Peyer's patch (tissue), 4 donors: Measurements from ENCODE around the gene MRGPRD. TPM values are rescaled to one million over a fixed set of nuclear protein-coding genes. Genes with fewer than 3 reads are reported as not detected.
"Not testable (repeated sequence)": the region's sequence is repeated elsewhere in the genome, so short reads cannot be mapped to it uniquely, and the experiment has no call there.

Experiments
- DNase-seq, 3 donors: peaks; one replicate each; pipeline ENCODE4 v3.0.0-alpha.2; 2017 to 2019
- H3K27ac ChIP-seq, 4 donors: fragments of 200-600 bp; sonication (generic); one replicate each; pipeline ENCODE4 v1.5.1; 2016 to 2019
- H3K27me3 ChIP-seq, 2 donors: fragments of 200-600 bp; sonication (generic); one replicate each; pipeline ENCODE4 v1.5.1; 2019
- H3K36me3 ChIP-seq, 3 donors: fragments of 200-600 bp; sonication (generic); one replicate each; pipeline ENCODE4 v1.5.1; 2016 to 2019
- H3K4me1 ChIP-seq, 4 donors: fragments of 200-600 bp; sonication (generic); one replicate each; pipeline ENCODE4 v1.5.1; 2016 to 2019
- H3K4me3 ChIP-seq, 4 donors: fragments of 200-600 bp; sonication (generic); 1 replicate in 3 of 4; 2 replicates in 1 of 4; pipeline ENCODE4 v1.5.1; 2016 to 2019; ENCODE audit warnings: mild to moderate bottlenecking in 1 of 4
- H3K9me3 ChIP-seq, 4 donors: fragments of 200-600 bp; sonication (generic); one replicate each; pipeline ENCODE4 v1.5.1; 2016 to 2019; ENCODE audit warnings: mild to moderate bottlenecking in 1 of 4
- POLR2A ChIP-seq, 2 donors: fragments of 450-650 bp; IDR thresholded peaks; one replicate each; pipeline ENCODE4 v1.5.1; 2017; ENCODE audit warnings: antibody characterized with exemption in 2 of 2, mild to moderate bottlenecking in 2 of 2, moderate library complexity in 2 of 2
- total RNA-seq, 4 donors: library from RNA; depleted of rRNA; stranded (reverse); fragments of >200 nt; gene quantifications; one replicate each; pipeline ENCODE4 v1.1.0, GENCODE V29; 2016
- TF ChIP-seq, protein P1 (sequence below), 6 experiments: fragments of 450-650 bp in 4 of 6; fragments of 200-600 bp in 2 of 6; sonication (generic) in 1 of 6; IDR thresholded peaks; one replicate each; pipeline ENCODE4 v1.5.1; 2017 to 2019; ENCODE audit warnings: antibody characterized with exemption in 6 of 6, mild to moderate bottlenecking in 3 of 6, moderate library complexity in 1 of 6

MRGPRD gene
- total RNA-seq, 4 donors from 2014 or later, result not detected

- Histone ChIP-seq H3K27ac (peak overlapping the region in 2 of 4 donors; percentile 49 to 96), H3K27me3 (no peaks in the 10 kb centered on the region)
- DNase-seq, result peak in 1 of 3 donors; percentile 30
Observed at GRCh38 chr11:69002110-69002569, 21.4 kb upstream of the MRGPRD start.

DNA sequence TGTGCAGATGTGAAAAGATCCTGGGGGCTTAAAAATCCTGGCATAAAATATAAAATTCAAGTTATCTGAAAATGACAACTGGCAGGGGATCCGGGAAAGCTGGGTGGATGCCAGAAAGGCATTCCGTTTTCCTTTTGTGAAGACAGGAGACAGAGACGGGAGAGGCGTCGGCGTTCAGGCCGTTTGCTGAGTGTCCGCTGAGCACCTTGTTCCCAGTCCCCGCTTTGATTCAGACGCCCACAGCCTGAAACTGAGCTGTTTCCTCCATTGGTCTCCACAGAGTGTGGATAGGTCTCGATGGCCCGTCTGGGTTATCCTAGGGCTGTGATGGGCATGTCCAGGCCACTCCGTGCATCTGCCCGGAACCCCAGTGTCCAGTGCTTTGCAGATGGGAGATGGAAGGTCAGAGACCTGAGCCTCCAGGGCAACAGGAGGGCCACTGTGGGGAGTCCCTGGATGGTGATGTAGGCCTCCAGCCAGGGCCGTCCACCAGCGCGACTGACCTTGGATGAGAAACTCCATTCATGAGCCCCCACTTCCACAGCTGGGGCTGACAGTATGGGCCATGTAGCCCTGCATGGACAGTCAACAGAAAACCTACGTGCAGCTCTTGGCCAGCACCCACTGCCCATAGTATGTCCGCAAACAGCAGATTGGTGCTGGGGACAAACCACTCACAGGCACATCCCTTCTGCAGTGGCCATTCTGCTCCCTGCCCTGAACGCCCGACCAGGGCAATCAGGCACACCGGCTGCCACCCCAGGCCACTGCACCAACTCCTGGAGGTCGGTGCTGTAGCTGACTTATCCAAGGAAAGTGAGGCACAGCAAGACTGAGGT is 20.7 kb upstream of the MRGPRD start:
- DNase-seq, result peak in 2 of 3 donors; percentile 37 to 41

More at GRCh38 chr11:69002110-69002569, 21.4 kb upstream of the MRGPRD start:
- Histone ChIP-seq H3K9me3 (no peaks in the 10 kb centered on the region), H3K4me1 (peaks cover 0 to 24% (median 0%) of the 10 kb centered on the region in 4 donors), H3K4me3 (no peak overlapping the region), H3K36me3 (peaks cover 0 to 7% (median 0%) of the 10 kb centered on the region in 3 donors)
- TF ChIP-seq, protein P1, sequence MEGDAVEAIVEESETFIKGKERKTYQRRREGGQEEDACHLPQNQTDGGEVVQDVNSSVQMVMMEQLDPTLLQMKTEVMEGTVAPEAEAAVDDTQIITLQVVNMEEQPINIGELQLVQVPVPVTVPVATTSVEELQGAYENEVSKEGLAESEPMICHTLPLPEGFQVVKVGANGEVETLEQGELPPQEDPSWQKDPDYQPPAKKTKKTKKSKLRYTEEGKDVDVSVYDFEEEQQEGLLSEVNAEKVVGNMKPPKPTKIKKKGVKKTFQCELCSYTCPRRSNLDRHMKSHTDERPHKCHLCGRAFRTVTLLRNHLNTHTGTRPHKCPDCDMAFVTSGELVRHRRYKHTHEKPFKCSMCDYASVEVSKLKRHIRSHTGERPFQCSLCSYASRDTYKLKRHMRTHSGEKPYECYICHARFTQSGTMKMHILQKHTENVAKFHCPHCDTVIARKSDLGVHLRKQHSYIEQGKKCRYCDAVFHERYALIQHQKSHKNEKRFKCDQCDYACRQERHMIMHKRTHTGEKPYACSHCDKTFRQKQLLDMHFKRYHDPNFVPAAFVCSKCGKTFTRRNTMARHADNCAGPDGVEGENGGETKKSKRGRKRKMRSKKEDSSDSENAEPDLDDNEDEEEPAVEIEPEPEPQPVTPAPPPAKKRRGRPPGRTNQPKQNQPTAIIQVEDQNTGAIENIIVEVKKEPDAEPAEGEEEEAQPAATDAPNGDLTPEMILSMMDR (IDR thresholded peaks at IDR 0.05), result no peak
- TF ChIP-seq POLR2A (IDR thresholded peaks at IDR 0.05), result no peak

GRCh38 chr11:69000831-69001242 is 20.1 kb upstream of the MRGPRD start:
- no peaks in the 10 kb centered on the region for H3K9me3 ChIP-seq
- H3K4me1 ChIP-seq, result peaks cover 0 to 24% (median 0%) of the 10 kb centered on the region in 4 donors
- H3K4me3 ChIP-seq, result no peak overlapping the region
- DNase-seq, result peak in 2 of 3 donors; percentile 45 to 49
- TF ChIP-seq, protein P1 (IDR thresholded peaks at IDR 0.05), result peak in 5 of 6 experiments; percentile 16 to 46 (median 29)
- TF ChIP-seq POLR2A (IDR thresholded peaks at IDR 0.05), result no peak
- H3K27ac ChIP-seq, result peak overlapping the region in 3 of 4 donors; percentile 46 to 96 (median 49)
- no peaks in the 10 kb centered on the region for H3K27me3 ChIP-seq
- H3K36me3 ChIP-seq, result peaks cover 0 to 7% (median 0%) of the 10 kb centered on the region in 3 donors

More for the DNA sequence above, 20.7 kb upstream of the MRGPRD start:
- Histone ChIP-seq H3K36me3 (peaks cover 0 to 7% (median 0%) of the 10 kb centered on the region in 3 donors), H3K4me1 (peaks cover 0 to 24% (median 0%) of the 10 kb centered on the region in 4 donors), H3K27ac (peak overlapping the region; percentile 28 to 96 (median 44)), H3K9me3 (no peaks in the 10 kb centered on the region), H3K4me3 (no peak overlapping the region), H3K27me3 (no peaks in the 10 kb centered on the region)
- TF ChIP-seq, protein P1 (IDR thresholded peaks at IDR 0.05), result no peak
- TF ChIP-seq POLR2A (IDR thresholded peaks at IDR 0.05), result no peak

DNA sequence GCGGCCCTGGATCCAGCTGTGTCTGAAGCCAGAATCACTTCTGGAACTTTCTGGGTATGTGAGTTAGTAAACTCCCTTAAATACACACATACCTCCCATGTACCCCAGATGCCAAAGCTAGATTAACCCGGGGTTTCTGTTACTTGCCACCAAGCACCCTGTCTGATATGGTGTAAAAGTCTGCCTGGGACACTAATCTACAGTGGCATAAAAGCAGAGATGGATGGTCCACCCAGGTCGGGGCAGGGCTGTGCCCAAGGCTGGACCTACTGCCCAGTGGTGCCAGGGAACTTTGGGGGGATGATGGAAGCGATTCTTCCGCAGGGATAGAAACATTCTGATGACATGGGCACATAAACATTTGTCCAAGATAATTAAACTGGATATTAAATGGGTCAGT is 19.6 kb upstream of the MRGPRD start:
- H3K36me3 ChIP-seq, result peaks cover 0 to 5% (median 0%) of the 10 kb centered on the region in 3 donors
- H3K9me3 ChIP-seq, result no peaks in the 10 kb centered on the region
- TF ChIP-seq, protein P1 (IDR thresholded peaks at IDR 0.05), result no peak
- TF ChIP-seq POLR2A (IDR thresholded peaks at IDR 0.05), result no peak
- peak overlapping the region; percentile 21 to 96 (median 42) for H3K27ac ChIP-seq
- peaks cover 0 to 24% (median 0%) of the 10 kb centered on the region in 4 donors for H3K4me1 ChIP-seq
- H3K4me3 ChIP-seq, result no peak overlapping the region
- peak in 1 of 3 donors; percentile 9 for DNase-seq
- H3K27me3 ChIP-seq, result no peaks in the 10 kb centered on the region

DNA sequence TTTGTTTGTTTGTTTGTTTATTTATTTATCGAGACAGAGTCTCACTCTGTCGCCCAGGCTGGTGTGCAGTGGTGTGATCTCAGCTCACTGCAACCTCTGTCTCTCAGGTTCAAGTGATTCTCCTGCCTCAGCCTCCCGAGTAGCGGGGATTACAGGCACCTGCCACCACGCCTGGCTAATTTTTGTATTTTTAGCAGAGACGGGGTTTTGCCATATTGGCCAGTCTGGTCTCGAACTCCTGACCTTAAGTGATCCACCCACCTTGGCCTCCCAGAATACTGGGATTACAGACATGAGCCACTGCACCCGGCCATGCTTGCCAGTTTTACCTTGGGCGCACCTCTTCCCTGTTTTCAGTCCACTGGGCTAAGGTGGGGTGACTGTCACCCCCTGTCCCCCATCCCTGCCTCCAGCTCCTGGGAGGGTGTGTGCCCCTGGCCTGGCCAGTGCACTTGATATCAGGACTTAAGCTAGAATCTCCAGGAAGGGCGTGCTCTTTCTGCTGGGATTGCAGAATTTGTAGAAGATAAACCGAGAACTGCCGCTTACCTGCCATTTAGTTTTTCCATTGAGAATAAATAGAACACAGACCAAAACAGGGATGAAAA is 19.1 kb upstream of the MRGPRD start:
- H3K4me1 ChIP-seq, result peaks cover 0 to 24% (median 0%) of the 10 kb centered on the region in 4 donors

More for the DNA sequence above, 19.1 kb upstream of the MRGPRD start:
- H3K9me3 ChIP-seq, H3K27me3 ChIP-seq, H3K4me3 ChIP-seq, H3K36me3 ChIP-seq: not testable (repeated sequence)
- DNase-seq, result peak in 1 of 3 donors; percentile 23
- peak overlapping the region in 3 of 4 donors; percentile 21 to 96 (median 46) for H3K27ac ChIP-seq
